Natural killer cell treated with Interleukin-12 subunit alpha and Interleukin-12 subunit beta and Interleukin-15 and Interleukin-18, amount 100 ng/mL, for 72 hours (primary cell): ENCODE results near the gene CACNA1I. TPM values are rescaled to one million over a fixed set of nuclear protein-coding genes. Genes with fewer than 3 reads are reported as not detected.

Experiments used
- ATAC-seq, 2 donors: fragments of 150-1000 bp; cut with Tn5 transposase in 1 of 2; sonication (Bioruptor Pico), chemical (Tn5 transposase) in 1 of 2; 2 replicates each; pipeline ENCODE4 v1.10.0; 2021
- DNase-seq: peaks from one replicate; pipeline ENCODE4 v3.0.0; 2022; ENCODE audit warnings: low spot score
- H3K27ac Mint-ChIP-seq, 2 donors: 1 replicate in 1 of 2; 2 replicates in 1 of 2; pipeline ENCODE4 v1.8.0; 2022; ENCODE audit warnings: mixed read lengths in 2 of 2, mild to moderate bottlenecking in 1 of 2, moderate library complexity in 1 of 2
- H3K27me3 Mint-ChIP-seq, 2 donors: 1 replicate in 1 of 2; 2 replicates in 1 of 2; pipeline ENCODE4 v1.8.0; 2022; ENCODE audit warnings: mixed read lengths in 2 of 2
- H3K36me3 Mint-ChIP-seq: one replicate; pipeline ENCODE4 v1.8.0; 2022; ENCODE audit warnings: mixed read lengths
- H3K4me1 Mint-ChIP-seq, 2 donors: 1 replicate in 1 of 2; 2 replicates in 1 of 2; pipeline ENCODE4 v1.8.0; 2022; ENCODE audit warnings: low read depth in 2 of 2, mixed read lengths in 2 of 2, mild to moderate bottlenecking in 1 of 2
- H3K4me3 Mint-ChIP-seq: one replicate; pipeline ENCODE4 v1.8.0; 2022; ENCODE audit warnings: mixed read lengths
- H3K9me3 Mint-ChIP-seq: 2 replicates; pipeline ENCODE4 v1.8.0; 2022; ENCODE audit warnings: mixed read lengths
- total RNA-seq, 2 donors: library from RNA; stranded (reverse); gene quantifications; one replicate each; pipeline ENCODE4 v1.2.3, GENCODE V29; 2022

CACNA1I gene
- total RNA-seq, 2 donors from 2014 or later, result 0.17 TPM; not detected in 1

DNA sequence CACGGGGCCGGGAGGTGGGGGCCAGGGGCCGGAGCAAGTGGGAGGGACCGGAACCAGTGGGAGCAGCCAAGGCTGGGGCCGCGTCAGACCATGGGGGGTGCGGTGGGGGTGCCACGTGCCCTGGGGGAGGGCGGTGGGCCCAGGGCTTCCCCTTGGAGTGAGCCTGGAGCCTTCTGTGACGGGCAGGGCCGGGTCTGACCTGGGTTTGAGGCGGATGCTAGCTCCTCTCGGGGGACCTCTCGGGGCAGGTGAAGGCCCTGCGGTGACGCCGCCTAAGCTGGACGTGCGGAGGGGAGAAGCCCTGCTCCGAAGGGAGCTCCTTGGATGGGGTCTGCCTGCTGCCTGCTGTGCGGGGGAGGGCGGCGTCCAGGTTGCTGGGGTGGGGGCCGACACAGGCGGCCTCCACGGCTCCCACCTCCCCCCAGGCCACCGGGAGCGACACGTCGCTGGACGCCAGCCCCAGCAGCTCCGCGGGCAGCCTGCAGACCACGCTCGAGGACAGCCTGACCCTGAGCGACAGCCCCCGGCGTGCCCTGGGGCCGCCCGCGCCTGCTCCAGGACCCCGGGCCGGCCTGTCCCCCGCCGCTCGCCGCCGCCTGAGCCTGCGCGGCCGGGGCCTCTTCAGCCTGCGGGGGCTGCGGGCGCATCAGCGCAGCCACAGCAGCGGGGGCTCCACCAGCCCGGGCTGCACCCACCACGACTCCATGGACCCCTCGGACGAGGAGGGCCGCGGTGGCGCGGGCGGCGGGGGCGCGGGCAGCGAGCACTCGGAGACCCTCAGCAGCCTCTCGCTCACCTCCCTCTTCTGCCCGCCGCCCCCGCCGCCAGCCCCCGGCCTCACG lies 115.0 kb downstream of the CACNA1I start:
- no peak for ATAC-seq

GRCh38 chr22:39686178-39686620 lies 115.6 kb downstream of the CACNA1I start:
- Mint-ChIP-seq H3K4me1 (no peaks in the 10 kb centered on the region), H3K4me3 (no peak overlapping the region), H3K36me3 (no peaks in the 10 kb centered on the region), H3K9me3 (no peaks in the 10 kb centered on the region), H3K27ac (no peak overlapping the region), H3K27me3 (peaks cover 11 to 35% of the 10 kb centered on the region in 2 donors)
- no peak for DNase-seq
- ATAC-seq, result no peak

More for the DNA sequence above, 115.0 kb downstream of the CACNA1I start:
- H3K36me3 Mint-ChIP-seq, result no peaks in the 10 kb centered on the region
- no peak overlapping the region for H3K4me3 Mint-ChIP-seq
- no peaks in the 10 kb centered on the region for H3K9me3 Mint-ChIP-seq
- no peaks in the 10 kb centered on the region for H3K4me1 Mint-ChIP-seq
- no peak for DNase-seq
- peaks cover 11 to 32% of the 10 kb centered on the region in 2 donors for H3K27me3 Mint-ChIP-seq
- H3K27ac Mint-ChIP-seq, result no peak overlapping the region

GRCh38 chr22:39686776-39687525 lies 116.4 kb downstream of the CACNA1I start:
- no peak overlapping the region for H3K4me3 Mint-ChIP-seq
- no peaks in the 10 kb centered on the region for H3K9me3 Mint-ChIP-seq
- H3K4me1 Mint-ChIP-seq, result no peaks in the 10 kb centered on the region
- peaks cover 11 to 35% of the 10 kb centered on the region in 2 donors for H3K27me3 Mint-ChIP-seq
- DNase-seq, result no peak
- ATAC-seq, result no peak
- H3K27ac Mint-ChIP-seq, result no peak overlapping the region
- no peaks in the 10 kb centered on the region for H3K36me3 Mint-ChIP-seq

DNA sequence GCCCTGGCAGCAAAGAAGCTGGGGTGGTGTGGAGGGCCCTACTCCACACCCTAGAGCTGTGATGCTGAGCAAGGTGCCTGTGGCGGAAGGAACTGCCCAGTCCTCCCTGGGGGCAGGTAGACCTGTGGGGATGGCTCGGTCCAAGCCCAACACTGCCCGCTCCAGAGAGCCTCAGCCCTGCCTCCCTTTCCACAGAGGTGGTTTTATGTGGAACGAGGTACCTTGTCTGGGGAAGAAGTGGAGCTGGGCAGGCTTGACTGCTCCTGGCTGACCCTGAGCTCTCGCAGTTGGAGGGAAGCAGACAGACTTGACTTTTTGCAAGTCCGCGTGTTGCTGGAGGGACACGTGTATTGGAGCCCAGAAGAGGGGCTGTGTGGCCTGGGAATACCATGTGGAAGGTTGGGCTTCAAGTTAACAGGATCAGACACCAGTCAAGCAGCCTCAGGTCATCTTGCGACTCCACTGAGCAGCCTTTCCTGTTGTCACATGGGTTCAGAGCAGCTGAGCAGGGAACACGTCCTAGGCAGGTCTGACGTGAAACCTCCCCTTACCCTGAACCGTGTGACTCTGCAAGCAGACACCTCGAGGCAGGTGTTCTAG lies 117.7 kb downstream of the CACNA1I start:
- ATAC-seq, result no peak
- Mint-ChIP-seq H3K27me3 (peaks cover 11 to 37% of the 10 kb centered on the region in 2 donors), H3K36me3 (no peaks in the 10 kb centered on the region), H3K27ac (no peak overlapping the region), H3K4me3 (no peak overlapping the region), H3K9me3 (no peaks in the 10 kb centered on the region), H3K4me1 (no peaks in the 10 kb centered on the region)
- DNase-seq, result no peak

DNA sequence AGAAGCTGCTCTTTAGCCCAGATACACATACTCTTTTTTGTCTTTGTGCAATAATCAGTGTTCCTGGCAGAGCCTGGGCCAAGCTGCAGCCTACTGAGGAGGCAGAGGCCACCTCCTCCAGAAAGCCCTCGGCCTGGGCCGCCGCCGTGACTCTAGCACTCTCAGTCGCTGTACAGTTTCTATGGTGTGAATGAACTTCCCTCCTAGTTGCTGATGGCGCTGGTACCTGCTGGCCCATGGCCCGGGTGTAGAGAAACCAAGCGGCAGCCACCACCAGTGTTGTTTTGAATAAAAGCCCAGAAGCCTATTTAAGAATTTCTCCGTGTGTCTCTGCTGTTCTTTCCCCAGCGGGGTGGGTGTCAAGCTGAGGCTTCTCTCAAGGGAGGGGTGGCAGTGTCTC lies 118.9 kb downstream of the CACNA1I start:
- ATAC-seq, result no peak
- no peaks in the 10 kb centered on the region for H3K9me3 Mint-ChIP-seq
- H3K27me3 Mint-ChIP-seq, result peaks cover 16 to 34% of the 10 kb centered on the region in 2 donors
- H3K27ac Mint-ChIP-seq, result no peak overlapping the region
- H3K4me3 Mint-ChIP-seq, result no peak overlapping the region
- no peaks in the 10 kb centered on the region for H3K36me3 Mint-ChIP-seq
- no peak for DNase-seq
- H3K4me1 Mint-ChIP-seq, result no peaks in the 10 kb centered on the region

GRCh38 chr22:39690881-39691605 lies 120.5 kb downstream of the CACNA1I start:
- Mint-ChIP-seq H3K27me3 (peaks cover 21 to 31% of the 10 kb centered on the region in 2 donors), H3K4me3 (no peak overlapping the region), H3K27ac (no peak overlapping the region), H3K36me3 (no peaks in the 10 kb centered on the region), H3K4me1 (no peaks in the 10 kb centered on the region), H3K9me3 (no peaks in the 10 kb centered on the region)
- ATAC-seq (peak in 1 of 2 donors; percentile 14), DNase-seq (no peak)

- Mint-ChIP-seq H3K4me1 (no peaks in the 10 kb centered on the region), H3K36me3 (no peaks in the 10 kb centered on the region), H3K27ac (no peak overlapping the region), H3K4me3 (no peak overlapping the region), H3K9me3 (no peaks in the 10 kb centered on the region), H3K27me3 (peaks cover 10 to 15% of the 10 kb centered on the region in 2 donors)
- ATAC-seq (peak; percentile 21 to 37), DNase-seq (no peak)
These were observed 123.5 kb downstream of the CACNA1I start for GRCh38 chr22:39693943-39694500.

GRCh38 chr22:39697790-39698430 lies 127.4 kb downstream of the CACNA1I start:
- Mint-ChIP-seq H3K4me3 (no peak overlapping the region), H3K36me3 (no peaks in the 10 kb centered on the region), H3K27ac (no peak overlapping the region), H3K4me1 (no peaks in the 10 kb centered on the region), H3K27me3 (peaks cover 5 to 10% of the 10 kb centered on the region in 2 donors), H3K9me3 (no peaks in the 10 kb centered on the region)
- no peak for DNase-seq
- ATAC-seq, result no peak

DNA sequence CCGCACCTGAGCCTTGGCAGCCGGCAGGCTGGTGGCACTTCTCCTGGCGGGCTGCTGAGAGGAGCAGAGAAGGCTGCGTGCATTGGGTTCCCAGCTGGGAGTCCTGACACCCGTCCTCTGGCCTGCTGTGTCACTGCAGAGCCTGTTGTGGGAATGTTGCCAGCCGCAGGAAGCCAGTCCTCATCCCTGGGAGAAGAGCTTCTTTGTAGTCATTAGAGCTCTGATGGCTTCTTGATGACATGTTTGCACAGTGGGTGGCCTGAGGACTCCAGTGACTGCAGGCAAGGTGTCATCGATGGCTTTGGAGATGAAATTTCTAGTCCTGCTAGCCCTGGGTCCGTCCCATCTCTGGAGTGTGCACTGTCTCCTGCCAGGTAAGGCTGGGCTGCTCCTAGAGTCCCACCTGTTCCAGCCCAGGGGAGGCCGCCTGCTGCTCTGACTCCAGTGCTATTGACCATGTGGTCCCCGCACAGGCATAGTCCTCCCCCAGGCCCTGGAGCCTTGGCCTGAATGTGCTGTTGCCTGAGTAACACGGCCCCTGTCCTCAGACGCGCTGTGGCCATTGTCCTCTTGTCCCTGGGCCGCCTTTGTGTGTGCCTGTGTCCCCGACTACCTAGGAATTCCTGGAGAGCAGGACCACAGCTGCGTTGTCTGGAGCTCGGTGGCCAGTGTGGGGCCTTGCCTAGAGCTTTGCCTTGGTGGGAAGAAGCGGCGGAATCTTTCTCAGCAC lies 129.2 kb downstream of the CACNA1I start:
- no peak for ATAC-seq
- no peak overlapping the region for H3K4me3 Mint-ChIP-seq
- peaks cover 0 to 1% of the 10 kb centered on the region in 2 donors for H3K27me3 Mint-ChIP-seq

DNA sequence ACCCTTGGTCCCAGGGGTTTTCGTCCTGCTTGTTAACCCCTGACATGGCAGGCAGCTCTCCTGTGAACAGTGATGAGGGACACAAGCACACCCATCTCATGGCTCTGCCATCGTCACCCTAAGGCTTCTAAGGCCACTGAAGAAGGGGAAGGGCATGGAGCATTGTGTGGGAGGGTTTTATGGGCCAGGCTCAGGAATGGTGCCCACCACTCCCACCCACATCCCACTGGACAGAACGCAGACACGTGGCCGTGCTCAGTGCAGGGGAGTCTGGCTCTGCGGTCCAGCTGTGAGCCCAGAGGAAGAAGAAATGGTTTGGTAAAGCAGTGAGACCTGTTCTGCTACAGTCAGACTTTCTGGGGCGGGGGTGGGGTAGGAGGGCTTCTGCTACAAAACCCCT lies 130.0 kb downstream of the CACNA1I start:
- H3K4me3 Mint-ChIP-seq, result no peak overlapping the region
- H3K27me3 Mint-ChIP-seq, result no peaks in the 10 kb centered on the region
- no peaks in the 10 kb centered on the region for H3K36me3 Mint-ChIP-seq
- ATAC-seq (no peak), DNase-seq (no peak)
- no peak overlapping the region for H3K27ac Mint-ChIP-seq
- no peaks in the 10 kb centered on the region for H3K4me1 Mint-ChIP-seq
- no peaks in the 10 kb centered on the region for H3K9me3 Mint-ChIP-seq

More for the DNA sequence above, 129.2 kb downstream of the CACNA1I start:
- Mint-ChIP-seq H3K9me3 (no peaks in the 10 kb centered on the region), H3K27ac (no peak overlapping the region), H3K36me3 (no peaks in the 10 kb centered on the region), H3K4me1 (no peaks in the 10 kb centered on the region)
- DNase-seq, result no peak

DNA sequence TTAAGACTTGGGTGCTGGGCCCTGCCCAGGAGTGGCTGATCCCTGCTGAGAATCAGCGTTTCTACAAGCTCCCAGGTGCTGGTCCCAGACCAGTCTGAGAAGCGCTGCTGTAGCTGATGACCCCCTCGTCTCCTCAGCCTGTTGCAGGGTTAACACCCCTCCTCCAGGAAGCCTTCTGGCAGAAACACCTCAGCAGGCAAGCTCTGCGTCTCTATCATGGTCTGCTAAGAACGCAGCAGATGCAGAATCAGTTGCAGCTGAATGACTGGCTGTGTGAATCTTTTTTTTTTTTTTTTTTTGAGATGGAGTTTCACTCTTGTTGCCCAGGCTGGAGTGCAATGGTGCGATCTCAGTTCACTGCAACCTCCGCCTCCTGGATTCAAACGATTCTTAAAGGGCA lies 132.5 kb downstream of the CACNA1I start:
- DNase-seq, result no peak

GRCh38 chr22:39703928-39704639 lies 133.5 kb downstream of the CACNA1I start:
- Mint-ChIP-seq H3K4me1 (no peaks in the 10 kb centered on the region), H3K9me3 (no peaks in the 10 kb centered on the region), H3K4me3 (no peak overlapping the region), H3K27ac (no peak overlapping the region), H3K36me3 (no peaks in the 10 kb centered on the region), H3K27me3 (peaks cover 0 to 4% of the 10 kb centered on the region in 2 donors)
- ATAC-seq (no peak), DNase-seq (no peak)

More for the DNA sequence above, 132.5 kb downstream of the CACNA1I start:
- H3K27me3 Mint-ChIP-seq, result no peaks in the 10 kb centered on the region
- ATAC-seq, result no peak
- no peaks in the 10 kb centered on the region for H3K36me3 Mint-ChIP-seq
- no peaks in the 10 kb centered on the region for H3K9me3 Mint-ChIP-seq
- H3K27ac Mint-ChIP-seq, result no peak overlapping the region
- H3K4me1 Mint-ChIP-seq, result no peaks in the 10 kb centered on the region
- no peak overlapping the region for H3K4me3 Mint-ChIP-seq
